Adrenal gland (tissue), 12 donors: ENCODE results near the gene FUT8. TPM values are rescaled to one million over a fixed set of nuclear protein-coding genes. Genes with fewer than 3 reads are reported as not detected.

Experiments used
- DNase-seq, 7 donors: peaks; one replicate each; pipeline ENCODE4 v3.0.0-alpha.2; 2019 to 2020
- H3K27ac ChIP-seq, 5 donors: fragments of 200-600 bp; sonication (generic) in 4 of 5; 1 replicate in 3 of 5; 2 replicates in 2 of 5; pipeline versions ENCODE4 v1.5.1 to v1.8.0; 2016 to 2020; ENCODE audit warnings: mild to moderate bottlenecking in 1 of 5
- H3K27me3 ChIP-seq: fragments of 200-600 bp; 2 replicates; pipeline ENCODE4 v1.8.0; 2021
- H3K36me3 ChIP-seq, 2 donors: fragments of 200-600 bp; replicated peaks in 1 of 2; 1 replicate in 1 of 2; 2 replicates in 1 of 2; pipeline versions ENCODE4 v1.5.1 to v1.8.0; 2018 to 2022
- H3K4me1 ChIP-seq, 2 donors: fragments of 200-600 bp; replicated peaks in 1 of 2; 1 replicate in 1 of 2; 2 replicates in 1 of 2; pipeline versions ENCODE4 v1.5.1 to v1.8.0; 2018 to 2021
- H3K4me3 ChIP-seq, 4 donors: fragments of 200-600 bp; sonication (generic) in 3 of 4; one replicate each; pipeline ENCODE4 v1.5.1; 2016 to 2018
- H3K9me3 ChIP-seq, 3 donors: fragments of 200-600 bp; sonication (generic) in 1 of 3; replicated peaks in 1 of 3; 1 replicate in 2 of 3; 2 replicates in 1 of 3; pipeline versions ENCODE4 v1.5.1 to v1.8.0; 2016 to 2021
- POLR2A ChIP-seq, 2 donors: fragments of 450-650 bp; IDR thresholded peaks; one replicate each; pipeline ENCODE4 v1.6.1; 2017; ENCODE audit warnings: antibody characterized with exemption in 2 of 2, mild to moderate bottlenecking in 2 of 2, moderate library complexity in 1 of 2
- WGBS, 4 donors: extraction: QIAGEN DNeasy Blood & Tissue Kit in 2 of 4; methylation state at CpG; one replicate each; pipeline versions ENCODE4 v1.1.5 to v1.1.7; 2013 to 2017; 5-methylcytosine and 5-hydroxymethylcytosine counted together
- intact Hi-C, 2 donors: fragments of 100-400 bp; cut with DNase I; formaldehyde crosslinking; loops; one replicate each; pipeline versions ENCODE4 v1.14.1 to v1.15.0; 2022 to 2023
- polyA plus RNA-seq, 3 donors: library from polyadenylated mRNA; stranded (reverse); fragments of 200-250 nt in 2 of 3; fragments of 350-450 nt in 1 of 3; fragmentation: Illumina TruSeq in 1 of 3; extraction: RNeasy Lipid Tissue Mini Kit (QIAGEN cat#74804) in 1 of 3; gene quantifications; one replicate each; pipeline ENCODE4 v1.2.3, GENCODE V29; 2013 to 2014
- total RNA-seq, 9 donors: library from RNA; depleted of rRNA in 4 of 9; stranded (reverse); fragments of >200 nt in 4 of 9; fragments of 120-200 nt in 1 of 9; fragmentation: NEBNext Ultra II Directional in 1 of 9; extraction: Animal tissue kit (Norgen Biotek cat#: 25700) in 1 of 9; gene quantifications; one replicate each; pipeline versions ENCODE4 v1.1.0 to v1.2.4, GENCODE V29; 2013 to 2023
- TF ChIP-seq, protein P1 (sequence below), 6 experiments: fragments of 450-650 bp in 4 of 6; fragments of 200-600 bp in 2 of 6; sonication (generic) in 1 of 6; IDR thresholded peaks; 1 replicate in 5 of 6; 2 replicates in 1 of 6; pipeline versions ENCODE4 v1.5.1 to v1.8.0; 2016 to 2021; ENCODE audit warnings: antibody characterized with exemption in 6 of 6, mild to moderate bottlenecking in 2 of 6, moderate library complexity in 1 of 6
- donor health status: healthy with polysubstance abuse.
- donor health status: Bipolar disorder and iron deficiency.
- donor health status: DM: yes; HTN: yes; CAD: no.
- donor health status: DM: no; HTN: no; CAD: no.
- donor health status: DM: no; HTN: no; CAD: no.
- donor health status: DM: yes; HTN: yes; CAD: no.

FUT8 gene
- total and polyA plus RNA-seq, 12 donors, result 7.8 to 32.1 (median 21.1) TPM

- Histone ChIP-seq H3K27ac (no peak overlapping the region), H3K27me3 (no peaks in the 10 kb centered on the region), H3K4me1 (no peaks in the 10 kb centered on the region), H3K36me3 (no peaks in the 10 kb centered on the region), H3K4me3 (no peak overlapping the region), H3K9me3 (no peaks in the 10 kb centered on the region)
- intact Hi-C loops, result no loop called here
- WGBS, 4 donors, result 90 to 94% (median 92%) methylated on average over 10 of the region's 10 CpGs
- no peak for DNase-seq
- TF ChIP-seq, protein P1, sequence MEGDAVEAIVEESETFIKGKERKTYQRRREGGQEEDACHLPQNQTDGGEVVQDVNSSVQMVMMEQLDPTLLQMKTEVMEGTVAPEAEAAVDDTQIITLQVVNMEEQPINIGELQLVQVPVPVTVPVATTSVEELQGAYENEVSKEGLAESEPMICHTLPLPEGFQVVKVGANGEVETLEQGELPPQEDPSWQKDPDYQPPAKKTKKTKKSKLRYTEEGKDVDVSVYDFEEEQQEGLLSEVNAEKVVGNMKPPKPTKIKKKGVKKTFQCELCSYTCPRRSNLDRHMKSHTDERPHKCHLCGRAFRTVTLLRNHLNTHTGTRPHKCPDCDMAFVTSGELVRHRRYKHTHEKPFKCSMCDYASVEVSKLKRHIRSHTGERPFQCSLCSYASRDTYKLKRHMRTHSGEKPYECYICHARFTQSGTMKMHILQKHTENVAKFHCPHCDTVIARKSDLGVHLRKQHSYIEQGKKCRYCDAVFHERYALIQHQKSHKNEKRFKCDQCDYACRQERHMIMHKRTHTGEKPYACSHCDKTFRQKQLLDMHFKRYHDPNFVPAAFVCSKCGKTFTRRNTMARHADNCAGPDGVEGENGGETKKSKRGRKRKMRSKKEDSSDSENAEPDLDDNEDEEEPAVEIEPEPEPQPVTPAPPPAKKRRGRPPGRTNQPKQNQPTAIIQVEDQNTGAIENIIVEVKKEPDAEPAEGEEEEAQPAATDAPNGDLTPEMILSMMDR (IDR thresholded peaks at IDR 0.05), result no peak
Observed at GRCh38 chr14:65421201-65421981, 8.9 kb downstream of the FUT8 start.

- no peak for DNase-seq
- H3K9me3 ChIP-seq, result no peaks in the 10 kb centered on the region
- no peak overlapping the region for H3K4me3 ChIP-seq
- no peaks in the 10 kb centered on the region for H3K27me3 ChIP-seq
- intact Hi-C loops, result no loop called here
- WGBS, 4 donors, result 77 to 93% (median 89%) methylated on average over 4 of the region's 4 CpGs
- H3K36me3 ChIP-seq, result no peaks in the 10 kb centered on the region
- TF ChIP-seq, protein P1 (IDR thresholded peaks at IDR 0.05), result no peak
- TF ChIP-seq POLR2A (IDR thresholded peaks at IDR 0.05), result no peak
- H3K4me1 ChIP-seq, result no peaks in the 10 kb centered on the region
- no peak overlapping the region for H3K27ac ChIP-seq
Observed at GRCh38 chr14:65422088-65422834, 9.7 kb downstream of the FUT8 start.

DNA sequence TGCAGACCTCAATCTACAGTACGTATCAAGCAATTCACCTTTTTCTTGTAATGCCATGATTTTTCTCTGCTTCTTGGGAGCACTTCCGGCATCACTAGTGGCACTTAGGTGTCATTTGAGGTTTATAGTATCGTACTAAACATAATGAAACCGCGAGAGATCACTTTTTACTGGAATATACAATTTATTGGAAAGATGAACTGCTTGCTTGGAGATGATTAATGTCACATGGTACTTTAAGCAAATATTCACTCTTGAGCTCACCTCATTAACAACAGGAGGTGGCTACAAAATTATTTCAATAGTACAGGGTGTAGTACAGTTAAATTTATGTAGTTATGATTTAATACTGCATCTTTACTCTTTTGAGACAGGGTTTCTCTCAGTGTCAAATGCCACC lies 11.5 kb downstream of the FUT8 start:
- H3K27me3 ChIP-seq, result no peaks in the 10 kb centered on the region
- no peak for TF ChIP-seq POLR2A (IDR thresholded peaks at IDR 0.05)
- TF ChIP-seq, protein P1 (IDR thresholded peaks at IDR 0.05), result no peak
- WGBS, 4 donors, result 93 to 97% (median 95%) methylated on average over 5 of the region's 5 CpGs
- H3K36me3 ChIP-seq, result no peaks in the 10 kb centered on the region
- no peak for DNase-seq
- H3K4me1 ChIP-seq, result no peaks in the 10 kb centered on the region
- no peaks in the 10 kb centered on the region for H3K9me3 ChIP-seq
- intact Hi-C loops, result no loop called here
- H3K4me3 ChIP-seq, result no peak overlapping the region
- H3K27ac ChIP-seq, result no peak overlapping the region

GRCh38 chr14:65424531-65424930 lies 12.0 kb downstream of the FUT8 start:
- intact Hi-C loops, result no loop called here
- Histone ChIP-seq H3K27ac (no peak overlapping the region), H3K4me3 (no peak overlapping the region), H3K36me3 (no peaks in the 10 kb centered on the region), H3K27me3 (no peaks in the 10 kb centered on the region), H3K4me1 (no peaks in the 10 kb centered on the region), H3K9me3 (no peaks in the 10 kb centered on the region)
- WGBS, 4 donors, result 94 to 100% (median 95%) methylated on average over 5 of the region's 5 CpGs
- no peak for DNase-seq
- TF ChIP-seq POLR2A (IDR thresholded peaks at IDR 0.05), result no peak
- TF ChIP-seq, protein P1 (IDR thresholded peaks at IDR 0.05), result no peak
